Right kidney (tissue), 1 donor: ENCODE data around the gene NUP37.
"Not testable (repeated sequence)": the region's sequence is repeated elsewhere in the genome, so short reads cannot be mapped to it uniquely, and the experiment has no call there.

ENCODE experiments used
- DNase-seq: peaks from one replicate; pipeline ENCODE4 v3.0.0-alpha.2; 2016

NUP37 gene

DNA sequence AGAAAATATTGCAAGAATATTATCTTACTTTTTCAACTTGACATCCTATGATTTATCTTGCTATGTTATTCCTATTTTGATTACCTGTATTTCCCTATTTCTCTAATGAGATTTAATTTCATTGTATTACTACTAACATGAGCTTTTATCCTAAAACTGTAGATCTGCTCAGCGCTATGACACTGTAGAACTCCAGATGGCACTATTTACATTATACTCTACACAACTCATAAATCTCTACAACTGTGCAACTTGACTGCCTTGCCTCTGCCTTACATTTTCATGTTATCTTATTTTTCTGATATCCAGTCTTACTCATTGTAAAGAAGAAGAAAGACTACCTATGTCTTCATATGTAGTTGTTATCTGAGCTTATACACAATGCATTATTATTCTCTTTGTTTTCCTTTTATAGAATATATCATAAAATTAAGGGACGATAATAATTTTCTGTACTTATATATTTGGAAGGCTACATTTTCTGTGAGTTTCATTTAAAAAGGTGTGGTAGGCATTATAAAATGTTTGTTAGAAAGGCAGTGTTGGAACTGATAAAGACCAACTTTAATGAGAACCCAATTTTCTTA is 24.1 kb downstream of the NUP37 start:
- DNase-seq, result no peak

DNA sequence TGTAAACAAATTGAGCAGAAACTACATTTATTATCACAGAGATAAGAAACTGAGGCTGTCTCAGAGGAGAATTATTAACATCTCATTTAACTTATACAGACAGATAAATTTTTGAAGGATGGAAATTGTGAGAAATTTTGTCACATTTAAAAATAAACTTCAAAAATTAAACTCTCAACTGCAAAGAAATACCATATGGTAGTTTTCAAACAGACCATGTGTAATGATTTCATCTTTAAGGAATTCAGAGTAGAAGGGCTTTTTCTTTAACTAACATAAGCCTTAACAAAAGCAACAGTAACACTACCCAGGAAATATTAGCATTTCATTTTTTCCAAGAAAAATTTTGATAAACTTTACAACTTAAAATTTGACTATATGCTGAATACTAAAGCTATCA is 26.6 kb downstream of the NUP37 start:
- DNase-seq, result no peak

DNA sequence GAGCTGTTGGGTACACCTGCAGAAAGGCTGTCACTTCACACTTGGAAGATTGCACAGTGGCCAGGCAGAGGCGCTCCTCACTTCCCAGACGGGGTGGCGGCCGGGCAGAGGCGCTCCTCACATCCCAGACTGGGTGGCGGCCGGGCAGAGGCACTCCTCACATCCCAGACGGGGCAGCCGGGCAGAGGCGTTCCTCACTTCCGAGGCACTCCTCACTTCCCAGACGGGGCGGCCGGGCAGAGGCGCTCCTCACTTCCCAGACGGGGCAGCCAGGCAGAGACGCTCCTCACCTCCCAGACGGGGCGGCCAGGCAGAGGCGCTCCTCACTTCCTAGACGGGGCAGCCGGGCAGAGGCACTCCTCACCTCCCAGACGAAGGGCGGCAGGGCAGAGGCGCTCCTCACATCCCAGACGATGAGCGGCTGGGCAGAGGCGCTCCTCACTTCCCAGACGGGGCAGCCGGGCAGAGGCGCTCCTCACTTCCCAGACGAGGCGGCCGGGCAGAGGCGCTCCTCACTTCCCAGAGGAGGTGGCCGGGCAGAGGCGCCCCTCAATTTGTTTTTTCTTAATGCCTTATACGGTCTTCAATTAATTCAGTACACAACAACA is 30.6 kb downstream of the NUP37 start:
- not testable (repeated sequence) for DNase-seq

DNA sequence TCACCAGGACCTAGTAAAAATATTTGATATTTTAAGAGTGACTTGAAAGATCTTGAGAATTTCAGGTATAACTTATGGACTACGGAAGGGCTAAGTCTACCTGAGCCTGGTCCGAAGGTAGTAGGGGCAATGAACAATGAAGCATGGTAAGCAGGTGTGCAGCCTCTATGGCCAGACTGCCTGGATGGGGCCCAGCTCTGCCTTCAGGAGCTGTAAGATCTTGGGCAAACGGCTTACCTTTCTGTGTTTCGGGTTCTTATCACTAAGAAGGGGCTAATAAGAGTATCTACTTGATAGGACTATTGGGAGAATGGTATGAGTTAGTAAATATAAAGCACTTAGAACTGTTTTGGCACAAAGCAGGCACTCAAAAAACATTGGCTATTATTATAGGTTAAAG is 39.1 kb downstream of the NUP37 start:
- DNase-seq, result no peak

DNA sequence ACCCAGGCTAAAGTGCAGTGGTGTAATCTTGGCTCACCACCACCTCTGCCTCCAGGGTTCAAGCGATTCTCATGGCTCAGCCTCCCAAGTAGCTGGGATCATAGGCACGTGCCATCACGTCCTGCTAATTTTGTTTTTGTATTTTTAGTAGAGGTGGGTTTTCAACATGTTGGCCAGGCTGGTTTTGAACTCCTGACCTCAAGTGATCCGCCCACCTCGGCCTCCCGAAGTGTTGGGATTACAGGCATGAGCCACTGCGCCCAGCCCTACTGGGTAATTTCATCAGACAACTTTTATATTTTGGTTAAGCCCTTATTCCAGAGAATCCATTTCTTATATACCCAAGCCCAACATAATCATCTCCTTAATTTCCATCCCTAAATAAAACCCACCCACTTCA is 47.8 kb downstream of the NUP37 start:
- not testable (repeated sequence) for DNase-seq

DNA sequence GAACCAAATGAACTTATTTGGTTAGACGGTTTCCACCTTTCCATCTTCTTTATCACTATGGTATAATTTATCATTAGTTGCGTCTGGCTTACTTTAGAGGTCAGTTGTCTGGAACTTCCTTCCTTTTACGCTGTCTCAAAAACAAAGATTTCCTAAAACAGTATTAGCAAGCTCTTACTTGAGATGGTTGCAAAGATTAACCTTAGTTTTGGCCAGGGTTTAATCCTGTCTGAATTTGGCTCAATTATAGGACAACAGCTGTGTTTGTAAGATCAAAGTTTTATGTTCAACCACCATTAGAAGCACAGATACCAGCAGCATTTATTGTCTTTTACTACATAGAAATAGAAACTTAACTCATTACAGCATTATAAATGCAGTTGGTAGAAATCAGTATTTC is 50.2 kb downstream of the NUP37 start:
- no peak for DNase-seq

DNA sequence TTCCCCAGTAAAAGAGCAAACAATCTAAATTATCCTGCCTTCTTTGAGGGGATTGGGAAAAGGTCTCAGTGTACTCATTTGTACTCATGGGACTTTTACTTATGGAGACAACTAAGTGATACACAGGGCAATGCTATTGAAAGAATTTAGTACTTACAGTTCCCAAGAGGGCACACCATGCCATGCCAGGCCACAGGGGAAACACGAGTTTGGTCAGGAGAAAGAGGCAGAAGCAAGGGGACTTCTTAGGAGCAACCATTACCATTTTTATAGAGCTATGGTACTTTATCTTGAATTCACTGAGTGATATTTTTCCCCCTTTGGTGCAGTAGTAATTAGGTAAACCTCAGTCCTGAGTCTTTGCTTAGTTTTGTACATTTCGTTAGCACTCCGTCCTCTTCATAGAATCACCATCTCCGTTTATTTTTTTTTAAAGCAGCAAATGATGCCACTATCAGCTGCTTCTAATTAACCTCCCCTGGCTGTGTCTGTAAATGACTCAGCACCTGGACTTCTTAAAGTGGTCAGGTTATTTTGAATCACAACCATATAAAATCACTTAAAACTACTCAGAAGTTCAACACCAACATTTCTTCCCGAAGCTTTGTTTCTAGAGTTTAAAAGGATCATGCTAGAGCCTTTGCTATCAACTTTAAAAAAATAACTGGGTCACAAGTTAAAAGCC is 52.2 kb downstream of the NUP37 start:
- no peak for DNase-seq

DNA sequence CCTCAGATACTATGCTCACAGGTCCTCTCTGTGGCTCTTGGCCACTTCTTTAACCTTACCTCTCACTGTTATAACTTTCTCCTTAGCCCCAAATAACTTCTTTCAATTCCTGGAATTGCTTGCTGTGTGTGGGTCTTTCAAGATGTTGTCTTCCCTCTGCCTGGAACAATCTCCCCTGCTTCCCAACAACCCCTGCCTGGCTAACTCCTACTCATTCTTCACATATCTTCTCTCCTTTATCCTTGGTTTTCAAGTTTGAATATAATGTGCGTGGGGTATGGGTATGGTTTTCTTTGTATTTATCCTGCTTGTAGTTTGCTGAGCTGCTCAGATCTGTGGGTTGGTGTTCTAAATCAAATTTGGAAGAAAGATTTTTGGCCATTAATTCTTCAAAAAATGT is 55.4 kb downstream of the NUP37 start:
- DNase-seq, result no peak

DNA sequence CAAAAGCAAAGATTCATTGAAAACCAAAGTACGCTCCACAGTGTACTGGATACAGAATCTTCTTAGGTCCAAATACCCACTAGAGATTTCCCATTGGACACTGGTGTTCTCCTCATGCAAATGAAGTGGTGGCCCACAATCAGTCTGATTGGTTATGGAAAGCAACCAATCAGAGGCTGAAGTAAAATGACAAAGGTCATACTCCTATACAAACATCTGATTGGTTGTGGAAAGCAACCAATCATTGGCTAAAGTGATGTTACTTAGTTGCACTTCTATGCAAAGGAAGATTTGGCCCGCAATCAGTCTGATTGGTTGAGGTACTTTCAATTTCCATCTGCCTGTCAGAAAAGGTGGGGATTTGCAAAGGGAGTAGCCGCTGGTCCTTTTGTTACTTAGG is 56.8 kb downstream of the NUP37 start:
- DNase-seq, result no peak

DNA sequence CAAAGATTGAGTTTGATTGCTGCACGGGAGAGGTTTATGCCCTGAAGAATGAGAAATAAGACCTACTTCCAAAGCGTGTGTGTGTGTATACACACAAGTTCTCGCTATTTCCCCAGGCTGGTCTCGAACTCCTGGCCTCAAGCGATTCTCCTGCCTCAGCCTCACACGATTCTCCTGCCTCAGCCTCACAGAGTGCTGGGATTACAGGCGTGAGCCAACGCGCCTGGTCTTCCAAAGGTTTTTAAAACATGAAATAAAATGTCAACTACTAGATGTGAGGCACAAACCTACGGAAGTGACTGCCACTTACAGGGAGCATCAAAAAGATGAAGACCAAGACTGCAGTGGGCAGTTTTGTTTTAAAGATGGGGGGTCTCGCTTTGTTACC is 57.5 kb downstream of the NUP37 start:
- DNase-seq, result no peak

DNA sequence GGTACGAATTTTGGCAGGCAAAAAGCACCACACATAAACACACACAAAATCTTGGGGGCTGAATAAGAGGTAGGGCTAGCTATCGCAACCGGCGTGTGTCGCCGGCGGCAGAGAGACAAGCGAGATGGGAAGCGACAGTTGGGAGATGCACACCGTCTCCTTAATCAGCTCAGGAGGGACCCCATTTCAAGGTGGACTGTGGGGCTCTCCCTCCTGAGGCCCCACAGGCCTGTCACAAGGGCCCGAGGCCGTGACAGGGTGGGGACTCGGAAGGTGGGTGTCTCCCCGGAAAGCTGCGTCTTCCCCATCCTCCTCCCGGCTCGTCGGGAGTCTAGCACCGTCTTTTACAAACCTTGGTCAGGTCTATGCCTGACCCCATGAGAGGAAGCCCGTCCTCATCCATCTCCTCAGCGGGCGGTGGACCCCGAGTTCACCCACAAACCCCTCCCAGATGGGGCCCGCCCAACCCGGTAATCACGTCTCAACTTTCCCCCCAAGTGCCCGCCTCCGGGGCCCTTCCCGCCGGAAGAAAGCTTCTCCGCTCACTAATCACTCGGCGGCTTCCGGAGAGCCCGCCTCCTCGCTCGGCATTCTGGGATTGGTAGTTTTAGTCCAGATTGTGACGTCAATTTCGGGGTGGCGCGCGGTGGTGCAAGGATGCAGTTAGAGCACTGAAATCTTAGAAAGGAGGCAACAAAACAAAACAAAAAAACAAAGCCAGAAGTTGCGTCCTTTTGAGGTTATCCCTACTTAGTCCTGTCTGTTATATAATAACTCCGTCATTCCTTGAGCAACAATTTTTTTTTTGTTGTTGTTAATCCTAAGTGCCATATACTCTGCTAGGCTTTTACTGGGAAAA is 58.1 kb downstream of the NUP37 start, which contains the start of gene WASHC3:
Gene WASHC3, minus strand, starts transcription at position 432 of the 859 bp plus-strand sequence. Its CDS starts 29 bp downstream, at position 403.
- peak; percentile 85 for DNase-seq

DNA sequence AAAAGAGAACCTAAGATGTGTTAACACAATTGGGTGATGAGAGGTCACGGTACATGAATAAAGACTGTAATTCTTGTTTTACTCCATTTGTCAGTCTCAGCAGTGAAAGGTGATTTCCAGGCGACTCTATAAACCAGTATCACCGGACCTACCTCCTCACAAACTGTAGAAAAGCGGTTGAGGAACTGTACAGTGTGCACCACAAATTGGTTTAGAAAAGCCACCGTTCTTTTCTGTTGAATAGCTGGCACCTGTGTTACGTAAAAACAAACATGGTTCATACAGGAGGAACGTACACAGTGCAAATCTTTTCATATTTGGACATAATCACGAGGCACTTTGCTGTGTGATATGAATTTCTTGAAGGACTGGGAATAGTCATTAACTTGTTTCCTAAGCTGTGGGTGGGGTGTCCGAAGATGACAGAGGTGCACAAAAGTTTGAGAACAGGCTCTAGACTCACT is 58.8 kb downstream of the NUP37 start:
- DNase-seq, result no peak

DNA sequence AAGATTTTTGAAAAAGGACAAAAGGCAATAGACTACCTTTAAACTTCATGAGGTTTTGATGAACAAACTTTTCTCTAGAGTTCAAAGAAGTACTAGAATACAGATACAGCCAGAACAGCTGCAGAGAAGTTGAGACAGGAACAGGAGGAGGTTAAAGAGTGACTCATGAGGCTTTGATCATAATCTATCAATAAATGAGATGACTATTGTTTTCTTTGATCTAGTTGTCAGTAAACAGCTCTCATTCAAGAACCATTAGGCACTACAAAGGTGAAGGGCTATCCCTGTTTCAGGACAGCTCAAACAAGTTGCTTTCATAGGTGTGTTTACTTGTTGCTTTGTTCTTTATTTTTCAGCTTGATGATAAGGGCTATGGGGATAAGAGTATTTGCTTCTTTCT is 60.6 kb downstream of the NUP37 start:
- no peak for DNase-seq

DNA sequence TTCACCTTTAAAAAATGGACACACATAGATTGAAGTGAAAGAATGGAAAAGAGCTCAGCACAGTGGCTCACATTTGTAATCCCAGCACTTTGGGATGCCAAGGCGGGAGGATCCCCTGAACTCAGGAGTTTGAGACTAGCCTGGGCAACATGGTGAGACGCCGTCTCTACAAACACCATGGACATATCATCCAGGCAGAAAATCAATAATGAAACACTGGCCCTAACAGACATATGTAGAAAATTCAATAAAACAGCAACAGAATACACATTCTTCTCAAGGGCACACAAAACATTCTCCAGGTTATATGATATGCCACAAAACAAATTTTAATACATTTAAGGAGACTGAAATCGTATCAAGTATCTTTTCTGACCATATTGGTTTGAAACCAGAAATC is 65.6 kb downstream of the NUP37 start:
- no peak for DNase-seq

DNA sequence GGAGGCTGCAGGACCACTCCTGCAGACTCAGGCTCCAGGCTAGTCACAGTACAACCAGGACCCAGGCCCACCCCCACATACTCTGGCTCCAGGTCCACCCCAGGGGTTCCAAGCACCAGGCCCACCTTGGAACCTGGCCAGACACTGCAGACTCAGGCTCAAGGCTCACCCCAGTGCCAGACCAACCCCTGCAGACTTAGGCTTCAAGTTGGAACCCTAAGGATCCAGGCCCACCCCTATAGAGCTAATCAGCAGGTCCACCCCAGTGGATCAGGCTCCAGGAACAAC is 66.9 kb downstream of the NUP37 start:
- no peak for DNase-seq

DNA sequence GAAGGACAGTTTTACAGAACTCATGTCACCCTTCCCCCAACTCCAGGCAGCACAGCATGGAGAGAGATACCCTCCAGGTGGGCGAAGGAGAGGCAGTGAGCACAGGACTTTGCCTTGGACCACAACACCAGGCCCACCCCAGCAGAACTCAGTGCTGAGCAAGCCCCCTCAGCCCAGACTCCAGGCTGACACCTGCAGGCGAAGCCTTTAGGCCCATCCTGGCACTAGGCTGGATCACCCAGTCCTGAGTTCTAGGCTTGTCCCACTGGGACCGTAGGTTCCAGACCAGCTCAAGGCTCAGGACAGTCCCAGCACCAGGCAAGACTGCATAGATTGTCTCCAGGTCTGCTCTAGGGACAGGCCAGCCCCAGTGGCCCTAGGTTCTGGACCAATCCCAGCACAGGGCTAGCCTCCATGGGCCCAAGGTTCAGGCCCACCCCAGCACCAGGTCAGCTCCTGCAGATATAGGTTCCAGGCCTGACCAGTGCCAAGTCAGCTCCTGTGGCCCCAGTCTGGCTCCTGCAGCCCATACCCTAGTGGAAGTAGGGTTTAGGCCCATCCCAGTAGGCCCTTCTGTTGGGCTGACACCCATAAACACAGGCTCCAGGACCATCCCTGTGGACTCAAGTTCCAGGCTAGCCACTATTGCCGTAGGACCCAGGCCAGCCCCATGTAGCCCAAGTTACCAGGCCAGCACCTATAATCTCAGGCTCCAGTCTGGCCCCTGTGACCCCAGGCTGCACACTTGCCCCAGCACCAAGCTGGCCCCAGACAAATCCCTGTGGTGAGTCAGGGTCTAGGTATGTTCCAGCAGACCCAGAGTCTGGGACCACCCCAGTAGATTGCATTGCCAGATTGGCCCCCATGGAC is 67.5 kb downstream of the NUP37 start:
- no peak for DNase-seq

DNA sequence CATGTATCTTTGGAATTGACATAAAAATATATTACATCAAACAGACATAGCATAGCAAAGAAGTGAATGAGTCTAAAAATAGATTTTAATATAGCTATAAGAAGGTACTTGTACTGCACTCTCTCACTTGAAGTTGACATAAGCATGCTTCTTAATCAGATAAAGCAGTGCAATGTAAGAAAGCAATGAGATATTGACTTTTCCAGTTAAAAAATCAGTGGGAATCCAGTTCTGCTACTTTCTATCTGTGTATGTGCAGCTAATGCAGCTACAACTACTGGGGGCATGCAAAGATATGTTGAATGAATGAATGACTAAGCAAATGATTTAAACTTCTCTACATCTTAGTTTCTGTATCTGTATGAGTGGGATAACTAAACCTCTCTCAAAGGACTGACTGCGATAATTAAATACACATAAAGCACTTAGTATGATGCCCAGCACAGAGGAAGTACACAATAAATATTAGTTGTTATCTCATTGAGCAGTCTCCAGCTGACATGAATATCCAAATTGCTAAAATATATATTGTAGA is 68.4 kb downstream of the NUP37 start:
- no peak for DNase-seq

DNA sequence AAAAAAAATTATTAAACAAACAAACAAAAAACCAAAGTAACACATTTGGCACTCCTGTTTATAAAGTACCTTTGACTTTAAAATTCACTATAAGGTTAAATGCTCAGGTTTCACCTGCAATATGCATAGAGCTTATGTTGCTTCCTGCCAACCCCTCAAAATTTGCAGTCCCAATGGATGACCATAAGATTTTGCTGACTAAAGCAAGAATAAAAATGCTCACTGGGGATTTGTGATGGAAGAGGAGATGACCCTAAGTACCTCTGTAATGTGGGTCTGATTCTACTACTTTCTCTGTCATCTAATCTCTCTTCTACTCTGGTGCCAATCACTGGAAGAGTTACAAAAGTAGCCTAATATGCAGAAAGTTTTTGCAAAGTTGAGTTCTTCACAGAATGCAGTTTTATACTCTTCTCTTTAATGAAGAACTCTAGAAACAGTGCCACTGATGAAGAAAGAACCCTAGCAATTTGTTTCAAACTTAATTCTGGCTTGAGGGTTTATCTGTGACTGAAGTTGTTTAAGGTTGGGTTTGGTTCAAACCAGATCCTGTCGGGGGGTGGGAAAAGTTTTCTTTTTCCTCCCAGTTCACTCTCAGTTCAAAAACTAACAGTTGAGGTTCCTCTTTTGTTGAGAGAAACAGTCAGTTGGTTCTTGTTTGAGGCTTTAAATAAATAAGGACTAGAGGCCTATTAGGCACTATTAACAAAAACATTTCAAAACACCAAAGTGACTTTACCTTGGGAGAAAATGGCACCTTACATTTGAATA is 69.1 kb downstream of the NUP37 start:
- DNase-seq, result no peak

DNA sequence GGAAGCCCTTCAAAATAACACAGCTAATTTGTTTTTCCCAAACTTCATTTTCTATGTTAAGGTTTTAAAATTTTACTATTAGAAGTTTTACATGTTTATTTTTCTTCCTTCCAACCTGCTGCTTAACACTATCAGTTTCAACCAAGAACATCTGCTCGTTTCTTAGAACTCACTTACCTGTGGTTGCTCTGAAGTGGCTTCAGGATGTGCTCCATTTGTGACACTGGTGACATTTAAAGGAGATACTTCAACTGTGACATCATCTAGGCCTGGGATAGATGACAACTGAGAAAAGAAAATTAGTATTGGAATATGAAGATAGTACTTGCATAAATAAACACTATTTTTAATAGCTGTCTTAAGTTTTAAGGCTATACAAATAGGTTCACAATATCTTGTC is 76.0 kb downstream of the NUP37 start:
- DNase-seq, result no peak

DNA sequence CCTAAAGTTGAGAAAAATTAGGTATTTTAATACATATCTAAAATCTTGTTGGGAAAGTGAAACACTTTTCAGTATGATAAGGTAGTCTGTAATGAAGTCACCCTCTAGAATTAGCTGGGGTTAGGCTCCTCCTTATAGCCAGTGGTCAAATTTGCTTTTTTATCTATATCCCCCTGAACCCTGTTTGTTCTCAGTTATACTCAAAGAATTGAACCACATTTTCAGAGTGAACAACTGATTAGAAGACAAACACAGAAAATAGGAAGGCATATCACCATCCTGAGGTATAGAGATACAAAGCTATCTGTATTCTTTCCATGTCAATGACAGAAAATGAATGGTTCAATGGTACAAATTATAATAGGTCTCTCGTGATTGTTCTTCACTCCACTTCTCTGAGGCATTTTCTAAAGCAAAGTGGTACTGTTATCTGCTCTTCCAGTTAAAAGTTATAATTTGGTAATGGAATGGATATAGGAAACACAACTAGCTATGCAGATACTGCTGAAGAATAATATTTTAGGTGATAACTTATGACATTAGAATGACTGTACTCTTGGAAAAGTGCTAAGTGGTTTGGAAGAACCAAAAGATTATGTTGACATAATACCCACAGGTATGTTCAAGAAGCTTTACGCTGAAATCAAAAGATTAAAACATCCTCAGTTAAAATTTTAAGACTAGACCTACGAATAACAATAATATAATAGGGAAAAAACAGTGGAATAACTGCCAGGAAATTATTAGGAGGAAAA is 85.7 kb downstream of the NUP37 start:
- no peak for DNase-seq
